ENCODE data around the gene CBFA2T3.

CBFA2T3 gene

GRCh38 chr16:88936556-88937205, 40.3 kb downstream of the CBFA2T3 start:
- ChIA-PET CTCF (interaction anchor here (0.7 to 1.4 kb wide), 2 partner anchors 12 to 393 kb away, joined by 3 to 4 read pairs; no protein-coding TSS in a partner anchor), POLR2A (no interaction called here)
- H3K36me3 ChIP-seq (ENCODE audit: control insufficient read depth in 2 of 2, insufficient read depth in 1 of 2, low read length in 2 of 2): no peaks in the 10 kb centered on the region
- no peaks in the 10 kb centered on the region for H3K4me1 ChIP-seq (ENCODE audit: control insufficient read depth, insufficient read depth, low read length)
- no peaks in the 10 kb centered on the region for H3K9me3 ChIP-seq (ENCODE audit: control insufficient read depth, insufficient read depth, low read depth, low read length)
- no peak overlapping the region for H3K27ac ChIP-seq (ENCODE audit: extremely low read depth, low read depth, low read length)
- H3K4me3 ChIP-seq (ENCODE audit: low read depth, low read length): no peak overlapping the region
- TF ChIP-seq ZNF169 (tag by site-specific recombination; IDR thresholded peaks at IDR 0.05) (no peak), ZNF530 (tag by site-specific recombination; IDR thresholded peaks at IDR 0.05; ENCODE audit: low read depth) (no peak), ZBTB26 (tag by site-specific recombination; optimal IDR thresholded peaks at IDR 0.05) (no peak), ZNF174 (tag by site-specific recombination; IDR thresholded peaks at IDR 0.05) (no peak), BCL11A (tag by site-specific recombination; IDR thresholded peaks at IDR 0.05; ENCODE audit: low read depth) (no peak), ZNF426 (tag by site-specific recombination; IDR thresholded peaks at IDR 0.05) (no peak), SP7 (tag by site-specific recombination; IDR thresholded peaks at IDR 0.05) (no peak), ZNF521 (tag by site-specific recombination; IDR thresholded peaks at IDR 0.05) (no peak)

GRCh38 chr16:88936008-88936555, 40.9 kb downstream of the CBFA2T3 start:
- CTCF ChIA-PET: interaction anchor here (0.7 to 1.4 kb wide), 2 partner anchors 13 to 394 kb away, joined by 3 to 4 read pairs; no protein-coding TSS in a partner anchor
- Histone ChIP-seq H3K36me3 (ENCODE audit: control insufficient read depth in 2 of 2, insufficient read depth in 1 of 2, low read length in 2 of 2) (no peaks in the 10 kb centered on the region), H3K4me1 (ENCODE audit: control insufficient read depth, insufficient read depth, low read length) (no peaks in the 10 kb centered on the region), H3K4me3 (ENCODE audit: low read depth, low read length) (no peak overlapping the region), H3K27ac (ENCODE audit: extremely low read depth, low read depth, low read length) (no peak overlapping the region), H3K9me3 (ENCODE audit: control insufficient read depth, insufficient read depth, low read depth, low read length) (no peaks in the 10 kb centered on the region)
- no peak for TF ChIP-seq HIC1 (tag by site-specific recombination; IDR thresholded peaks at IDR 0.05)
- TF ChIP-seq ZNF366 (tag by site-specific recombination; conservative IDR thresholded peaks at IDR 0.05): no peak
- POLR2A ChIA-PET: no interaction called here

GRCh38 chr16:88934066-88934667, 42.8 kb downstream of the CBFA2T3 start:
- no peak for TF ChIP-seq ZNF211 (tag by site-specific recombination; IDR thresholded peaks at IDR 0.05; ENCODE audit: low read depth)
- no peak for TF ChIP-seq ZNF585B (tag by site-specific recombination; IDR thresholded peaks at IDR 0.05)
- no peak overlapping the region for H3K27ac ChIP-seq (ENCODE audit: extremely low read depth, low read depth, low read length)
- H3K9me3 ChIP-seq (ENCODE audit: control insufficient read depth, insufficient read depth, low read depth, low read length): no peaks in the 10 kb centered on the region
- H3K36me3 ChIP-seq (ENCODE audit: control insufficient read depth in 2 of 2, insufficient read depth in 1 of 2, low read length in 2 of 2): no peaks in the 10 kb centered on the region
- no peak overlapping the region for H3K4me3 ChIP-seq (ENCODE audit: low read depth, low read length)
- no peaks in the 10 kb centered on the region for H3K4me1 ChIP-seq (ENCODE audit: control insufficient read depth, insufficient read depth, low read length)
- ChIA-PET CTCF (no interaction called here), POLR2A (no interaction called here)

GRCh38 chr16:88932929-88933328, 44.1 kb downstream of the CBFA2T3 start:
- POLR2A ChIA-PET: no interaction called here
- H3K4me1 ChIP-seq (ENCODE audit: control insufficient read depth, insufficient read depth, low read length): no peaks in the 10 kb centered on the region
- no peak overlapping the region for H3K4me3 ChIP-seq (ENCODE audit: low read depth, low read length)
- CTCF ChIA-PET: no interaction called here
- H3K9me3 ChIP-seq (ENCODE audit: control insufficient read depth, insufficient read depth, low read depth, low read length): no peaks in the 10 kb centered on the region
- no peak overlapping the region for H3K27ac ChIP-seq (ENCODE audit: extremely low read depth, low read depth, low read length)
- no peaks in the 10 kb centered on the region for H3K36me3 ChIP-seq (ENCODE audit: control insufficient read depth in 2 of 2, insufficient read depth in 1 of 2, low read length in 2 of 2)
- no peak for TF ChIP-seq ZNF558 (tag by site-specific recombination; IDR thresholded peaks at IDR 0.05)
- no peak for TF ChIP-seq ZNF18 (tag by site-specific recombination; IDR thresholded peaks at IDR 0.05)
- no peak for TF ChIP-seq REST (tag by site-specific recombination; IDR thresholded peaks at IDR 0.05)
- TF ChIP-seq YY2 (tag by site-specific recombination; IDR thresholded peaks at IDR 0.05): no peak
- no peak for TF ChIP-seq MEIS1 (CRISPR knock-in tag; IDR thresholded peaks at IDR 0.05; ENCODE audit: borderline replicate concordance)

Data from HEK293 (cell line).